Activated CD4-positive, alpha-beta T cell treated with anti-CD3 and anti-CD28 coated beads, Interleukin-2, amount 10 ng/mL, durations not matched to agents 7 days and 5 days (primary cell): Measurements from ENCODE around the gene PTPRJ. TPM values are rescaled to one million over a fixed set of nuclear protein-coding genes. Genes with fewer than 3 reads are reported as not detected.

Source experiments
- CTCF ChIA-PET: fragments of 350-600 bp; sonication (Branson Sonifier 250); formaldehyde crosslinking; loops from one replicate; lab custom pipeline; 2021; ENCODE audit warnings: antibody characterized with exemption; lab: Charles Lee
- POLR2A ChIA-PET: fragments of 350-600 bp; sonication (Branson Sonifier 250); formaldehyde crosslinking; loops from one replicate; lab custom pipeline; 2021; ENCODE audit warnings: antibody characterized with exemption; lab: Charles Lee
- DNase-seq: peaks from one replicate; pipeline ENCODE4 v3.0.0-alpha.2; 2020
- H3K27ac Mint-ChIP-seq: one replicate; pipeline ENCODE4 v1.8.0; 2021; ENCODE audit warnings: mild to moderate bottlenecking, moderate library complexity, mixed read lengths
- H3K27me3 Mint-ChIP-seq: one replicate; pipeline ENCODE4 v1.8.0; 2021; ENCODE audit warnings: mixed read lengths
- H3K36me3 Mint-ChIP-seq: one replicate; pipeline ENCODE4 v1.8.0; 2021; ENCODE audit warnings: low read depth, mixed read lengths
- H3K4me1 Mint-ChIP-seq: one replicate; pipeline ENCODE4 v1.8.0; 2021; ENCODE audit warnings: mixed read lengths
- H3K4me3 Mint-ChIP-seq: one replicate; pipeline ENCODE4 v1.8.0; 2021; ENCODE audit warnings: mild to moderate bottlenecking, moderate library complexity, mixed read lengths
- H3K9me3 Mint-ChIP-seq: one replicate; pipeline ENCODE4 v1.8.0; 2021; ENCODE audit warnings: mixed read lengths
- total RNA-seq, 2 experiments: library from RNA; stranded (reverse); gene quantifications; one replicate each; pipeline ENCODE4 v1.2.3, GENCODE V29; 2021

PTPRJ gene
- total RNA-seq, 2 experiments from 2014 or later: 75.2 to 81.3 TPM

- H3K9me3 Mint-ChIP-seq: peaks cover 3% of the 10 kb centered on the region
- H3K4me1 Mint-ChIP-seq: peaks cover 38% of the 10 kb centered on the region
- no peaks in the 10 kb centered on the region for H3K27me3 Mint-ChIP-seq
- H3K4me3 Mint-ChIP-seq: no peak overlapping the region
- ChIA-PET POLR2A (no interaction called here), CTCF (interaction anchor here (0.9 kb wide), 2 partner anchors 11 to 49 kb away, joined by 3 read pairs; no protein-coding TSS in a partner anchor)
- H3K27ac Mint-ChIP-seq: no peak overlapping the region
- peaks cover 55% of the 10 kb centered on the region for H3K36me3 Mint-ChIP-seq
- no peak for DNase-seq
These were observed 92.9 kb downstream of the PTPRJ start for GRCh38 chr11:48073031-48073861.

- H3K9me3 Mint-ChIP-seq: no peaks in the 10 kb centered on the region
- H3K36me3 Mint-ChIP-seq: peaks cover 56% of the 10 kb centered on the region
- no peak overlapping the region for H3K4me3 Mint-ChIP-seq
- no peaks in the 10 kb centered on the region for H3K27me3 Mint-ChIP-seq
- DNase-seq: no peak
- CTCF ChIA-PET: interaction anchor here (0.6 to 0.9 kb wide), 2 partner anchors 11 to 14 kb away, joined by 3 read pairs; no protein-coding TSS in a partner anchor
- peak overlapping the region; percentile 9 for H3K27ac Mint-ChIP-seq
- POLR2A ChIA-PET: no interaction called here
- peaks cover 44% of the 10 kb centered on the region for H3K4me1 Mint-ChIP-seq
These were observed 94.2 kb downstream of the PTPRJ start for GRCh38 chr11:48074425-48075181.

GRCh38 chr11:48075637-48076036 is 95.3 kb downstream of the PTPRJ start:
- DNase-seq: no peak
- POLR2A ChIA-PET: no interaction called here
- H3K36me3 Mint-ChIP-seq: peaks cover 54% of the 10 kb centered on the region
- H3K4me3 Mint-ChIP-seq: no peak overlapping the region
- CTCF ChIA-PET: interaction anchor here (0.9 to 1.3 kb wide), 2 partner anchors 12 to 32 kb away, joined by 3 read pairs; no protein-coding TSS in a partner anchor
- H3K27ac Mint-ChIP-seq: peak overlapping the region; percentile 64
- peaks cover 54% of the 10 kb centered on the region for H3K4me1 Mint-ChIP-seq
- H3K9me3 Mint-ChIP-seq: no peaks in the 10 kb centered on the region
- no peaks in the 10 kb centered on the region for H3K27me3 Mint-ChIP-seq

- no peak for DNase-seq
- H3K4me3 Mint-ChIP-seq: no peak overlapping the region
- H3K36me3 Mint-ChIP-seq: peaks cover 50% of the 10 kb centered on the region
- no peaks in the 10 kb centered on the region for H3K27me3 Mint-ChIP-seq
- CTCF ChIA-PET: interaction anchor here (0.6 to 1.3 kb wide), 4 partner anchors 18 to 1977 kb away, joined by 3 to 5 read pairs (median 4); no protein-coding TSS in a partner anchor
- H3K9me3 Mint-ChIP-seq: no peaks in the 10 kb centered on the region
- peaks cover 69% of the 10 kb centered on the region for H3K4me1 Mint-ChIP-seq
- H3K27ac Mint-ChIP-seq: no peak overlapping the region
- POLR2A ChIA-PET: no interaction called here
These were observed 96.9 kb downstream of the PTPRJ start for GRCh38 chr11:48077251-48077650.

- ChIA-PET CTCF (interaction anchor here (0.6 to 3.4 kb wide), 5 partner anchors 9 to 19 kb away, joined by 3 to 9 read pairs (median 3); no protein-coding TSS in a partner anchor), POLR2A (no interaction called here)
- Mint-ChIP-seq H3K9me3 (no peaks in the 10 kb centered on the region), H3K4me1 (peaks cover 68% of the 10 kb centered on the region), H3K27ac (no peak overlapping the region), H3K36me3 (peaks cover 49% of the 10 kb centered on the region), H3K4me3 (no peak overlapping the region), H3K27me3 (no peaks in the 10 kb centered on the region)
- no peak for DNase-seq
These were observed 98.3 kb downstream of the PTPRJ start for GRCh38 chr11:48078689-48079088.

- Mint-ChIP-seq H3K4me3 (no peak overlapping the region), H3K27me3 (no peaks in the 10 kb centered on the region), H3K36me3 (peaks cover 57% of the 10 kb centered on the region), H3K27ac (no peak overlapping the region), H3K9me3 (peaks cover 3% of the 10 kb centered on the region), H3K4me1 (peaks cover 69% of the 10 kb centered on the region)
- no peak for DNase-seq
- ChIA-PET CTCF (interaction anchor here (0.6 to 3.4 kb wide), 6 partner anchors 8 to 241 kb away, joined by 3 to 9 read pairs (median 3); no protein-coding TSS in a partner anchor), POLR2A (no interaction called here)
These were observed 99.2 kb downstream of the PTPRJ start for GRCh38 chr11:48079596-48079995.

- Mint-ChIP-seq H3K4me3 (no peak overlapping the region), H3K4me1 (peaks cover 66% of the 10 kb centered on the region), H3K27me3 (no peaks in the 10 kb centered on the region), H3K27ac (no peak overlapping the region), H3K36me3 (peaks cover 59% of the 10 kb centered on the region), H3K9me3 (peaks cover 3% of the 10 kb centered on the region)
- ChIA-PET POLR2A (no interaction called here), CTCF (interaction anchor here (0.5 to 3.4 kb wide), 6 partner anchors 13 to 197 kb away, joined by 3 to 9 read pairs (median 3); no protein-coding TSS in a partner anchor)
- DNase-seq: no peak
These were observed 100.0 kb downstream of the PTPRJ start for GRCh38 chr11:48080301-48080861.

- ChIA-PET CTCF (interaction anchor here (0.5 to 3.4 kb wide), 9 partner anchors 12 to 198 kb away, joined by 3 to 9 read pairs (median 3); no protein-coding TSS in a partner anchor), POLR2A (no interaction called here)
- no peak for DNase-seq
- peaks cover 54% of the 10 kb centered on the region for H3K36me3 Mint-ChIP-seq
- no peak overlapping the region for H3K4me3 Mint-ChIP-seq
- H3K9me3 Mint-ChIP-seq: peaks cover 3% of the 10 kb centered on the region
- H3K27ac Mint-ChIP-seq: peak overlapping the region; percentile 61
- peaks cover 64% of the 10 kb centered on the region for H3K4me1 Mint-ChIP-seq
- no peaks in the 10 kb centered on the region for H3K27me3 Mint-ChIP-seq
These were observed 101.0 kb downstream of the PTPRJ start for GRCh38 chr11:48081151-48082010.

- DNase-seq: no peak
- Mint-ChIP-seq H3K27ac (peak overlapping the region; percentile 60), H3K27me3 (no peaks in the 10 kb centered on the region), H3K4me1 (peaks cover 66% of the 10 kb centered on the region), H3K36me3 (peaks cover 43% of the 10 kb centered on the region), H3K4me3 (no peak overlapping the region), H3K9me3 (peaks cover 3% of the 10 kb centered on the region)
- CTCF ChIA-PET: interaction anchor here (1.0 to 1.2 kb wide), 3 partner anchors 15 to 27 kb away, joined by 3 to 5 read pairs (median 3); no protein-coding TSS in a partner anchor
- POLR2A ChIA-PET: no interaction called here
These were observed 102.4 kb downstream of the PTPRJ start for GRCh38 chr11:48082771-48083170.

GRCh38 chr11:48083421-48083820 is 103.1 kb downstream of the PTPRJ start:
- no peaks in the 10 kb centered on the region for H3K27me3 Mint-ChIP-seq
- peaks cover 41% of the 10 kb centered on the region for H3K36me3 Mint-ChIP-seq
- H3K9me3 Mint-ChIP-seq: peaks cover 3% of the 10 kb centered on the region
- peaks cover 65% of the 10 kb centered on the region for H3K4me1 Mint-ChIP-seq
- H3K4me3 Mint-ChIP-seq: no peak overlapping the region
- POLR2A ChIA-PET: no interaction called here
- no peak for DNase-seq
- CTCF ChIA-PET: interaction anchor here (1.0 to 1.4 kb wide), 4 partner anchors 10 to 140 kb away, joined by 3 to 5 read pairs (median 3); no protein-coding TSS in a partner anchor
- H3K27ac Mint-ChIP-seq: no peak overlapping the region

GRCh38 chr11:48085688-48086087 is 105.3 kb downstream of the PTPRJ start:
- no peak overlapping the region for H3K27ac Mint-ChIP-seq
- H3K4me1 Mint-ChIP-seq: peaks cover 66% of the 10 kb centered on the region
- no peak overlapping the region for H3K4me3 Mint-ChIP-seq
- ChIA-PET POLR2A (no interaction called here), CTCF (interaction anchor here (0.7 to 1.6 kb wide), 3 partner anchors 21 to 154 kb away, joined by 3 to 5 read pairs (median 4); no protein-coding TSS in a partner anchor)
- peaks cover 3% of the 10 kb centered on the region for H3K9me3 Mint-ChIP-seq
- no peak for DNase-seq
- H3K27me3 Mint-ChIP-seq: no peaks in the 10 kb centered on the region
- peaks cover 35% of the 10 kb centered on the region for H3K36me3 Mint-ChIP-seq
